Activated CD4-positive, alpha-beta T cell treated with anti-CD3 and anti-CD28 coated beads, Interleukin-10, Interleukin-2, amounts not matched to agents 100 ng/mL and 50 ng/mL, durations not matched to agents 16 hours and 8 hours (primary cell): ENCODE measurements around the gene ZBTB12.
"Not testable (repeated sequence)": the region's sequence is repeated elsewhere in the genome, so short reads cannot be mapped to it uniquely, and the experiment has no call there.

Source experiments
- DNase-seq: peaks from one replicate; pipeline ENCODE4 v3.0.0-alpha.2; 2020

Gene ZBTB12

GRCh38 chr6:31920811-31921210 lies 18.9 kb upstream of the ZBTB12 start:
- DNase-seq, result no peak

- no peak for DNase-seq
Observed at GRCh38 chr6:31919624-31920303, 17.9 kb upstream of the ZBTB12 start.

- DNase-seq, result no peak
Observed at GRCh38 chr6:31918069-31918720, 16.3 kb upstream of the ZBTB12 start.

DNA sequence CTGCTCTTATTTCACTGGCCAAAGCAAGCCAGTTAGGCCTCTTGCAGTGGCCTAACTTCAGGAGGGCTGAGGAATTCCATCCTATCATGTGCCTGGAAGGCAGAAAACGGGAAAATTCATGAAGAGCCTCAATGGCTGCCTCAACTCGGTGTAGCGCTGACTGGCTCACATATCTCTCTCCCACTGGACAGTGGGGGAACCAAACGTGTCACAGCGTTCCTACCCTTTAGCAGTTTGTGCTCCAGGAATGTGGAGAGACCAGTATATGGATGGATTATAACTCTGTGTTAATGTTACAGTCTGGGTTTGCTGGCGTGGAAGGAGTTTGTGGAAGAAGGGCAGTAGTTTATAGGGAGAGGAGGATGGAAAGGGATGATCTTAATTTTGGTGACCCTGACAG lies 13.9 kb upstream of the ZBTB12 start:
- no peak for DNase-seq

DNA sequence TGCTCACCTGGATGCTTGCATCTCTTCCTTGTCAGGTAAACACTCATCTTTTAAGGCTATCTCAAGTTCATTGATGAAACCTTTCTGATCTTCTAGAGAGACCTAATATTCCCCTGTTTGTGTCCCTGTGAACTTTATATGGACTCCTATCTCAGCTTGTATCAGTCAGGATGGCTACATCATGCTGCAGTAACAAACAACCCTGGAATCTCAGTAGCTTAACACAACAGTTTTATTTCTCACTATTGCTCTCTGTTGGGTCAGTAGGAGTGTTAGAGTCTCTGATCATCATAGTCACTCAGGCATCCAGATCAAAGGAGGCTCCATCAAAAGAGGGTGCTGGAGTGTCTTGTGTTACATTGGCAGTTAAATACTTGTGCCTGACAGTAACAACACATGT lies 13.5 kb upstream of the ZBTB12 start:
- no peak for DNase-seq

DNA sequence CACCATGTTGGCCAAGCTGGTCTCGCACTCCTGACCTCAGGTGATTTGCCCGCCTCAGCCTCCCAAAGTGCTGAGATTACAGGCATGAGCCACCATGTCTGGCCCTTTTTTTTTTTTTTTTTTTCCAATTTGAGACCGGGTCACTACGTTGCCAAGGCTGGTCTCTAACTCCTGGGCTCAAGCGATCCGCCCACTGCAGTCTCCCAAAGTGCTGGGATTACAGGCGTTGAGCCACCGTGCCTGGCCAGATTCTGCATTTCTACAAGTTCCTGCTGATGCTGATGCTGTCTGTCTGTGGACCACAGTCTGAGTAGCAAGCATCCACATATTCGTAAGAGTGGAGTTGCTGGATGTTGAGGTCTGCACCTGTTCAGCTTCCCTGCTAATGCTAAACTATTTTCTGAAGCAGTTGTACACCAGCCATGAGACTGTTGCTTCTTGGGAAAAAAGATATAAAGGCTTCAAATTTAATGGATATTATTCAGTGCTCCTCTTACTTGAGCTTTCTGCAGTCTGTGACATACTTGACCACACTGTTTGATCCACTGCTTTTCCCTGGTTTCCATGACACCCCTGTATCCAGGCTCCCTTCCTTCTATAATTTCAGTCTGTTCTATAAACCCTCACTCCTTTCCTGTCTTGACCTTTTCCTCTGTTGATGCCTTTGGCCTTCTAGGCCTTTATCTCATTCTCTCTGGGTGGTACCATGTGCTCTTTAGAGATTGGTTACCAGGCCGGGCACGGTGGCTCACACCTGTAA lies 10.1 kb upstream of the ZBTB12 start:
- no peak for DNase-seq

DNA sequence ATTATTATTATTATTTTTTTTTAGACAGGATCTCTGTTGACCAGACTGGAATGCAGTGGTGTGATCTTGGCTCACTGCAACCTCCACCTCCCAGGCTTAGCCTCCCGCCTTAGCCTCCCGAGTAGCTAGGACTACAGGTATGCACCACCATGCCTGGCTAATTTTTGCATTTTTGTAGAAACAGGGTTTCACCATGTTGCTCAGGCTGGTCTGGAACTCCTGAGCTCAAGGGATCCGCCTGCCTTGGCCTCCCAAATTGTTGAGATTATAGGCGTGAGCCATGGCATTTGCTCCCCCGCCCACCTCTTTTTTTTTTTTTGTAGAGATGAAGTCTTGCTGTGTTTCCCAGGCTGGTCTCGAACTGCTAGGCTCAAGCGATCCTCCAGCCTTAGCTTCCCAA lies 7.4 kb upstream of the ZBTB12 start:
- DNase-seq, result not testable (repeated sequence)

GRCh38 chr6:31908791-31909190 lies 6.9 kb upstream of the ZBTB12 start:
- DNase-seq, result peak; percentile 71

- not testable (repeated sequence) for DNase-seq
Observed at GRCh38 chr6:31908255-31908654, 6.4 kb upstream of the ZBTB12 start.

DNA sequence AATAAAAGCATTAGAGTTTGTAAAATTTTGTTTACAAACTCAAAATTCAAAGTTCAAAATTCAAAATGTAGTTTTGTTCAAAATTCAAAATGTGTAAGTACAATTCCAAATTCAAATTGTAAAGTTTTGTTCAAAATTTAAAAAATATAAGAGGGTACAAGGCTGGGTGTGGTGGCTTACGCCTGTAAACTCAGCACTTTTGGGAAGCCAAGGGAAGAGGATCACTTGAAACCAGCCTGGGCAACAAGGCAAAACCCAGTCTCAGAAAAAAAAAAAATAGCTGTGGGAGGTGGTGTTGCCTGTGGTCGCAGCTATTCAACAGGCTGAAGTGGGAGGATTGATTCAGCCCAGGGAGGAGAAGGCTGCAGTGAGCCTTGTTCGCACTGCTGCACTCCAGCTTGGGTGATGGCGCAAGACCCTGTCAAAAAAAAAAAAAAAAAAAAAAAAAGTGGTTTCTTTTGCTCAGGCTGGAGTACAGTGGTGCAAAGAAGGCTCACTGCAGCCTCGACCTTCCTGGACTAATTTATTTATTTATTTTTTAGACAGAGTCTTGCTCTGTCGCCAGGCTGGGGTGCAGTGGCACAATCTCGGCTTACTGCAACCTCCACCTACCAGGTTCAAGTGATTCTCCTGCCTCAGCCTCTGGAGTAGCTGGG lies 5.4 kb upstream of the ZBTB12 start:
- peak; percentile 54 for DNase-seq

DNA sequence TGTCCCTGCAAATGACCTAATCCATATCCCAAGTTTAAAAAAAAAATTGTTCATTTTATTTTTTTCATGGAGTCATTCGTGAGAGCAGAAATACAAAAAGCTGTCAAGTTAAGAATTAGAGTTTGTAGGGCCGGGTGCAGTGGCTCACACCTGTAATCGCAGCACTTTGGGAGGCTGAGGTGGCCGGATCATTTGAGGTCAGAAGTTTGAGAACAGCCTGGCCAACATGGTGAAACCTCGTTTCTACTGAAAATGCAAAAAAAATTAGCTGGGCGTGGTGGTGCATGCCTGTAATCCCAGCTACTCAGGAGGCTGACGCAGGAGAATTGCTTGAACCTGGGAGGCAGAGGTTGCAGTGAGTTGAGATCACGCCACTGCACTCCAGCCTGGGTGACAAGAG lies 4.8 kb upstream of the ZBTB12 start:
- not testable (repeated sequence) for DNase-seq

- no peak for DNase-seq
Observed at GRCh38 chr6:31906122-31906521, 4.2 kb upstream of the ZBTB12 start.

GRCh38 chr6:31905041-31905440 lies 3.2 kb upstream of the ZBTB12 start:
- DNase-seq, result no peak

- DNase-seq, result no peak
Observed at GRCh38 chr6:31903957-31904356, 2.1 kb upstream of the ZBTB12 start.

- DNase-seq, result peak; percentile 65
Observed at GRCh38 chr6:31901415-31901952, 402 bp downstream of the ZBTB12 start.

DNA sequence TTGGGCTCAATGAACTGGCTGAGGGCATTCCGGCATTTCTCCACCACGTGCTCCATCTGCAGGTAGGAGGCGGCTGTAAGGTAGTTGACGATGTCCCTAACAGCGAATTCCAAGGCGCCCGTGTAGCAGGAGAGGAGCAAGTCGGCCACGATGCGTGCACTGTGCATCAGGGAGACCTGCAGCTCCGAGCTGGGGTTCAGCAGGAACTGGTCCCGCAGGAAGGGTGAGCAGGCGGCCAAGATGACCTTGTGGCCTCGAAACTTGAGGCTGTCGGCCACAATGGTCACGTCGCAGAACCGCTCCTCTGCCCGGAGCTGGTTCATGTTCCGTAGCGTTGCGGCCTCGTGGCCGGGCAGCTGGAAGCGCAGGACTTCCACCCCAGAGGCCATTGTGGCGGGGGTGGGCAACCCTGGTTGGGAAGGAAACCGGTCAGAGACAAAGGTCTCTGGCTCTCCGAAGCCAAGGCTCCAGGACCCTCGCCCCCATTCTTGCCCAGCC lies 920 bp downstream of the ZBTB12 start:
- DNase-seq, result no peak

- DNase-seq, result no peak
Observed at GRCh38 chr6:31899882-31900722, 1.8 kb downstream of the ZBTB12 start.

DNA sequence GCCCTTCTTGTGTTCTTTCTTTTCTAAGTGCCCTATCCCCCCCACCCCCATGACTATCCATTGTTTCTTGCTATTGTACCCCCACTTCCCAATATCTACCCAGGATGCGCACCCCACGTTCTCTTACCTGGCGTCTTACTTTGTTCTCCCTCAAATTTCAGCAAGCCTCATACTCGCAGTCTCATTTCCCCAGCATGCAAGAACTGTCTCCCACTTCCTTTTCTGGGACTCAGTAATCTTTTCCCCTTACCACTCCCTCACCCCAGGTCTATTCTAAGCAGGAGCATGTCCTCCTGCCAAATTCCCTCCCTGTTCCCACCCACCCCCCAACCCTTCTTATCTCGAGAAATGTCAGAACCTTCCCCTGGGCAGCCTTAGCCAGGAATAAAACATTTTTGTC lies 2.7 kb downstream of the ZBTB12 start:
- DNase-seq, result no peak

DNA sequence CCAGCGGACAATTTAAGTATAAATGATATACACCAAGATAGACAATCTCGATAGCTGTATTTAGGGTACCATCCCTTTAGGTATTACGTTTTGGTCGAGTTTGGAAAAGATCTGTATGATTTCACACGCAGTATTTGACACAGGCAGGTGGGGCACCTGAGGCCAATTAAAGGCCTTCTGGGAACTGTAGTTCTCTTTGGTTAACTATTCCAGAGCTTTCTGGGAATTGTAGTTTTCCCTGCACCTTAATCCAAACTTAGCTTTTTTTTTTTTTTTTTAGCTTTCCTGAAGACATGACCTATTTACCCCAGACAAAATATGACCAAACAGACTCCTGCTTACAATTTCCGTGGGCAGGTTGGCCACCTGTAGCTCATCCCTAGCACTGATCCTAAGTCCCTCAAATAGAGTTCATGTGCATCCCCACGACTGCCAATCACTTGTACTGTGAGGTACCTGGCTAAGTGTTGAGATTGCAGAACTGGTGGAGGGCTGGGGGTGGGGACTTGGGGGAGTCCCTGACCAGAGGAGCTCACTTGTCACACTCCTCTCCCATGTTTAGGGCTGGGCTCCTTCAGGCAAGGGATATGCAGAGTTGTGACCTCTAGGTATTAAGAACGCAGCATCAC lies 3.4 kb downstream of the ZBTB12 start:
- peak; percentile 62 for DNase-seq

DNA sequence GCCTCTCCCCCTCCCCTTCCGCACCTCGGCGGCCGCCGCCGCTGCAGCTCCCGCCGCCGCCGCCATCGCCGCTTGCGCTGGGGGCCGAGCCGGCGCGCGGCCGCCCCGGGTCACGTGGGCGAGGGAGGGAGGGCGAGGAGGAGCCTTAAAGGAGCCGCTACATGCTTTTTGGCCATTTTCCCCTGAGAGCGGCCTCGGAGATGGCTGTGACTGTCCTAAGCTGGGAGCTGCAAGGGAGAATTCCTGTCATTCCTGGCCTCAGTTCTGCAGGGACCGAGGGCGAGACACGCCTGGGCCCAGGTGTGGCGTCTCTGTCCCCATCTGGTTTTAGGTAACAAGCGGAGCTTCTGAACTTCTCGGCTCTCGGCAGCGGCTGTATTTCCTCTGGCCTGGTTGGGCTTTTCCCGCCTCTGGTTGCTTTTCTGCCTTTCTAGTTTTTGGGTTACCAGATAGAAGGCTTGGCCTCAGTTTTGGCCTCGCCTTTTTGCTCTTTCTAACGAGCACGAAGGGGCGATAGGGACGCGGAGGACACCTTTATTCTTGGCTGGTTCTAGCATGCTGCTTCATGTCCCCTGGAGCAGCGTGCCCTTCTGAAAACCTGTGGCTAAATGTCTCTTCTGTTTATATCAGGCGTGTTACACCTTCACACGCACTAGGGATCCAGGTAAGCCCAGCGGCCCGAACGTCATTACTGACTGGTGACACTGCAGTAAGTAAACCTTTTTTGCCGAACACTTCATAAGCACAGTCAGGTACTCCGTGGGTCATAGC lies 4.1 kb downstream of the ZBTB12 start, which contains the start of gene EHMT2:
Gene EHMT2, minus strand, starts transcription at position 87 of the 771 bp plus-strand sequence. Its CDS starts 21 bp downstream, at position 66.
- peak; percentile 91 for DNase-seq
